ENCODE measurements around the gene ZNF253. TPM values are rescaled to one million over a fixed set of nuclear protein-coding genes. Genes with fewer than 3 reads are reported as not detected.
"Not testable (repeated sequence)": the region's sequence is repeated elsewhere in the genome, so short reads cannot be mapped to it uniquely, and the experiment has no call there.

The ZNF253 gene
- total and polyA plus RNA-seq, 12 donors = 2.4 to 13.0 (median 8.1) TPM

GRCh38 chr19:19911150-19911549 is 45.5 kb downstream of the ZNF253 start:
- DNase-seq = no peak
- Histone ChIP-seq H3K4me3 (no peak overlapping the region), H3K27ac (no peak overlapping the region), H3K36me3 (peaks cover 0 to 43% (median 0%) of the 10 kb centered on the region in 9 donors), H3K27me3 (no peaks in the 10 kb centered on the region), H3K4me1 (no peaks in the 10 kb centered on the region), H3K9me3 (peaks cover 0 to 62% (median 0%) of the 10 kb centered on the region in 11 donors)
- intact Hi-C loops (cut with DNase I) = no loop called here
- WGBS, 2 donors = 39 to 42% methylated on average over 1 of the region's 1 CpG
- ATAC-seq = no peak
- TF ChIP-seq CTCF (IDR thresholded peaks at IDR 0.05) = no peak

GRCh38 chr19:19914596-19914995 is 48.9 kb downstream of the ZNF253 start:
- no peak for DNase-seq
- intact Hi-C loops (cut with DNase I) = no loop called here
- no peak for TF ChIP-seq CTCF (IDR thresholded peaks at IDR 0.05)
- Histone ChIP-seq H3K27ac (no peak overlapping the region), H3K4me3 (no peak overlapping the region), H3K9me3 (peaks cover 0 to 56% (median 0%) of the 10 kb centered on the region in 11 donors), H3K27me3 (no peaks in the 10 kb centered on the region), H3K36me3 (peaks cover 0 to 54% (median 0%) of the 10 kb centered on the region in 9 donors), H3K4me1 (peaks cover 0 to 4% (median 0%) of the 10 kb centered on the region in 9 donors)
- ATAC-seq = no peak
- WGBS, 2 donors = 79 to 83% methylated on average over 3 of the region's 3 CpGs

GRCh38 chr19:19930417-19930816 is 64.7 kb downstream of the ZNF253 start:
- peaks cover 0 to 86% (median 20%) of the 10 kb centered on the region in 9 donors for H3K36me3 ChIP-seq
- peak; percentile 39 to 76 (median 66) for TF ChIP-seq CTCF (IDR thresholded peaks at IDR 0.05)
- H3K27me3 ChIP-seq, ATAC-seq, H3K27ac ChIP-seq, H3K4me1 ChIP-seq, H3K4me3 ChIP-seq: not testable (repeated sequence)
- intact Hi-C loops (cut with DNase I) = loop anchor here in 1 of 10 donors (10.0 kb wide), 1 partner anchor 396 kb away; the partner anchor contains the start of gene CILP2
- peaks cover 0 to 99% (median 29%) of the 10 kb centered on the region in 11 donors for H3K9me3 ChIP-seq
- peak; percentile 60 to 67 for DNase-seq
- 45 to 64% methylated on average over 7 of the region's 7 CpGs for WGBS, 2 donors

GRCh38 chr19:19933432-19934314 is 68.0 kb downstream of the ZNF253 start:
- not testable (repeated sequence) for H3K27me3 ChIP-seq, ATAC-seq, H3K4me3 ChIP-seq, DNase-seq, H3K27ac ChIP-seq, H3K4me1 ChIP-seq
- peaks cover 0 to 53% (median 8%) of the 10 kb centered on the region in 9 donors for H3K36me3 ChIP-seq
- H3K9me3 ChIP-seq = peaks cover 0 to 99% (median 39%) of the 10 kb centered on the region in 11 donors
- intact Hi-C loops (cut with DNase I) = loop anchor here in 1 of 10 donors (10.0 kb wide), 1 partner anchor 399 kb away; the partner anchor contains the start of gene CILP2
- 95 to 96% methylated on average over 3 of the region's 3 CpGs for WGBS, 2 donors

All from heart right ventricle (tissue), 16 donors.